Measurements from ENCODE around the gene ZNF816.

GRCh38 chr19:52987221-52987620 is 24.5 kb upstream of the ZNF816 start:
- TF ChIP-seq CTCF (IDR thresholded peaks at IDR 0.05 in 2 of 3, conservative IDR thresholded peaks at IDR 0.05 in 1 of 3; ENCODE audit: borderline replicate concordance in 1 of 3, insufficient read depth in 1 of 3, low read depth in 2 of 3, low read length in 2 of 3): no peak
- TF ChIP-seq SRF (IDR thresholded peaks at IDR 0.05; ENCODE audit: low read depth): no peak
- no peak for TF ChIP-seq SP1 (IDR thresholded peaks at IDR 0.05; ENCODE audit: low read depth)
- no peak for TF ChIP-seq EZH2phosphoT487 (IDR thresholded peaks at IDR 0.05; ENCODE audit: borderline replicate concordance)
- TF ChIP-seq POLR2A (IDR thresholded peaks at IDR 0.05; ENCODE audit: borderline replicate concordance, extremely low read depth, insufficient read depth, insufficient read length): no peak
- no peak for TF ChIP-seq MAX (IDR thresholded peaks at IDR 0.05)
- TF ChIP-seq ZBTB33 (IDR thresholded peaks at IDR 0.05; ENCODE audit: extremely low read depth, insufficient replicate concordance, low read length): no peak
- no peak for TF ChIP-seq ZNF274 (IDR thresholded peaks at IDR 0.05; ENCODE audit: low read depth, low read length)
- no peak for TF ChIP-seq ZFX (IDR thresholded peaks at IDR 0.05)
- TF ChIP-seq ATF3 (IDR thresholded peaks at IDR 0.05): no peak
- TF ChIP-seq TCF7L2 (IDR thresholded peaks at IDR 0.05; ENCODE audit: borderline replicate concordance, extremely low read depth, insufficient read depth, insufficient read length): no peak
- no peak for TF ChIP-seq EGR1 (IDR thresholded peaks at IDR 0.05; ENCODE audit: low read depth)
- no peak for TF ChIP-seq EZH2 (IDR thresholded peaks at IDR 0.05)
- no peak for TF ChIP-seq POLR2AphosphoS5 (IDR thresholded peaks at IDR 0.05; ENCODE audit: low read depth, low read length)

Data from HCT116 (cell line).